GM19395 (cell line): ENCODE results near the gene KLF13.
"Not testable (repeated sequence)": the region's sequence is repeated elsewhere in the genome, so short reads cannot be mapped to it uniquely, and the experiment has no call there.

ENCODE experiments used
- ATAC-seq: cut with Tn5 transposase; IDR thresholded peaks from one replicate; pipeline ENCODE4 v1.9.1; 2021; ENCODE audit warnings: mild to moderate bottlenecking, moderate library complexity; ENCODE audit not compliant: unreplicated experiment

Gene KLF13

GRCh38 chr15:31344823-31345605, 18.4 kb downstream of the KLF13 start:
- ATAC-seq, result peak; percentile 35

GRCh38 chr15:31345606-31346366, 19.2 kb downstream of the KLF13 start:
- ATAC-seq, result peak; percentile 37

GRCh38 chr15:31346367-31347066, 19.9 kb downstream of the KLF13 start:
- ATAC-seq, result peak; percentile 47

- no peak for ATAC-seq
These were observed 20.7 kb downstream of the KLF13 start for GRCh38 chr15:31347067-31347975.

DNA sequence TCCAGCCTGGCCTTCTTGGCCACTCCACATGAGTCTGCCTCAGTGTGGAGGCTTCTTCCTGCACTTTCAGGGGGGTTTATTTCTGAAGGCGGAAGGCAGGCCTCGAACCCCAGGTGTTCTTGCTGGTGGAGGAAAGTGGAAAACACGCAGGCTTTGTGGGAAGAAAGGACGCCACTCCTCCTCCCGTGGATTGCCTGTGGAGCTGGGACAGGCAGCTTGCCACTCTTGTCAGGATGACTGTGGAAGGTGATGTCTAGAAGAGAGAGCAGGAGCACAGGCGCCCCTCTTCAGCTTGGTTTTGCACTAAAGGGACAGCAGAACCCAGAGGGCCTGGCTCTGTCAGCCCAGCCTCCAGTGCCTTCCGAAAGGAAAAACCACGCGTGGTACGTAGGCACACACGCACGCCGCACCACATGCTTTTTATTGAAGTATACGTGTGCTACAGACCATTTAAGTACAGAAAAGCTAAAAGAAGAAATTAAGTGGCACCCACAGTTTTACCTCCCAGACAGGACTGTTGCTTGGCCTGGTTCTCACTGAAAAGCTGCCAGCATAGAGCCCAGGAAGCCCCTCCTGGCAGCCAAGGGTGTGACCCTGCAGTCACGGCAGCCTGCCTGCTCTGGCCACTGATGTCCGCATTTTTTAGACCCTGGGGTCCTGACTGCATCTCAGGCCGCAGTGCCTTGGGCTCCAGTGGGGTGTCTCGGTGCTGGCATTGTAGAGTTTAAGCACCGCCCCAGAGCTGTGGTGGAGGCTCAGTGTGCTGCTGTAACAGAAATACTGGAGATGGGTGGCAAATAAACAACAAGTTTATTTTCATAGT, 21.6 kb downstream of the KLF13 start:
- no peak for ATAC-seq

DNA sequence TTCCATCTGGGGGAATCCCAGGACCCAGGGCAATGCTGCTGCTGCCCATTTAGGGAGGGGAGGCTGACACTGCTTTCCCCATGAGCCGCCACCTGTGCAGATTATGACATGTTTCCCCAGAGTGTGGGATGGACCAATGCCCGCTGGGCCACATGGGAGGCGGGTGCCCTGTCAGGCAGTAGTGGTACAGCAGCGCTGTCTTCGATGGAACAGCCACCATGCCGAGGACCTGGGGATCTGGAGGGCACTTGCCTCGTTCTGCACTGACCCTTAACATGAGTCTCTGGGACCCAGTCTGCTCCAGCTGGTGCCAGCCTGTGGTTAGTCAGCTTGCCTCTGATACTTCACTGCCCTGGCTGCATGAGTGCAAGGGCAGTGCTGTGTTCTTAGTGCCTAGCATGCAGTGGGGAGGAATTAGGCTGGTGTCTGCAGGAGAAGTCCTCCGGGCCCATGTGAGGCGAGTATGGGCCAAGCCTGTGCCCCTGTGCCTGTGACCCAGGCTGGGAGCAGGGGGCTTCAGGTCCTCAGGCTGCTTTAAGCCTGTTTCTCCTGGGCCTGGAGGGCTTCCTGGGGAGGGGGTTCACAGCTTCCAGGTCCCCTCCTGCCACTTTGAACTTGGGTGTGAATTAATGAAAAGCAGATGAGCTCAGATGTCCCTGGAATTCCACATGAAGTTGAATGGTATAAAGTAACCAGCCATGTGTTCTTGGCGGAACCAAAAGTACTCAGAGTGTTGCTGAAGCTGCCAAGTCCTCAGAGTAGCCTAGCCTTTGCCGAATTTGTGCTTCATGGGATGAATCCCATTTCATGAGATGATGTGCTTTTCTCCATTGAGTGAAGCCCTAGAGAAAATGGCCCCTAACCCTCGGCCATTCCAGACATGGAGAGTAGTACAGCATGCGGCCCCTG, 22.9 kb downstream of the KLF13 start:
- no peak for ATAC-seq

GRCh38 chr15:31350771-31351170, 24.1 kb downstream of the KLF13 start:
- ATAC-seq, result no peak

- no peak for ATAC-seq
These were observed 25.7 kb downstream of the KLF13 start for GRCh38 chr15:31352339-31352751.

GRCh38 chr15:31352911-31353811, 26.5 kb downstream of the KLF13 start:
- peak; percentile 66 for ATAC-seq

- no peak for ATAC-seq
These were observed 27.3 kb downstream of the KLF13 start for GRCh38 chr15:31353931-31354330.

- ATAC-seq, result not testable (repeated sequence)
These were observed 29.5 kb downstream of the KLF13 start for GRCh38 chr15:31356097-31356496.

- ATAC-seq, result no peak
These were observed 30.5 kb downstream of the KLF13 start for GRCh38 chr15:31357148-31357547.

- ATAC-seq, result no peak
These were observed 31.5 kb downstream of the KLF13 start for GRCh38 chr15:31358163-31358562.

- no peak for ATAC-seq
These were observed 32.5 kb downstream of the KLF13 start for GRCh38 chr15:31358957-31359701.

DNA sequence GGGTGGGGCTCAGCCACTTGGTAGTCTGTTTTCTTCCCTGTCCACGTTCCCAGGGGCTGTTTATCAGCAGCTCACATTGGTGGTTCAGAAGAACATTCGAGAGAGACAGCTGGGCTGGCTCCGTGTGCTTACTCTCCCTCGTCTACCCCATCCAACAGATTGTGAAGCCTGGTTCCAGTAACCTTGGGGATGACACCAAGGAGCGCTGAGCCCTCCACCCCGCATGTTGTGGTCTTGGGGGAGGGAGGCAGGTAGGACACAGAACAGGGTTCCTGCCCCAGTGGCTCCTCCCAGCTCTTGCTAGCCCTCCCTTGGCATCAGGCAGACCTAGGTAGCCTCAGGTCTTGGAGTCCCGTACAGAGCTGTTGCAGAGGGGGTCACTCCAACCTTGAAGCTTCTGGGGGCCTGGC, 33.1 kb downstream of the KLF13 start:
- no peak for ATAC-seq

DNA sequence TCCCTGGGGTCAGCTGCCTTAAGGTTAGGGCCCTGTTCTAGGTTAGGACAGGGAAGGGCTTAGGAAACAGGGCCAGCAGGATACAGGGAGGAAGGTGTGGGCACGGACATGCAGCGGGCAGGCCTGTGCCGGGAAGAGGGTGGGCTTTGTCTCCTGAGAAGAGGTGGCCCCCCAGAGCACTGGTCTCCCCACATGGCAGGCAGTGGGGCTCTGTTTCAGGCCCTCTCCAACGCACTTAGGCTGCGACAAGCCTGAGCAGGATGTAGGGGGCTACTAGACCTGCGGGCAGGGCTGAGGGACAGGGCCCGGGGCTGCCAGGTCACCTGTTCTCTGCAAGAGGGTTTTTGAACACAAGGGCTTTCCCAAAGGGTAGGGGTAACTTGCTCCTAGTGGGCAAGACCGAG, 33.5 kb downstream of the KLF13 start:
- no peak for ATAC-seq
